GM12892 (cell line): Measurements from ENCODE around the gene SPECC1L.

ENCODE experiments used
- POLR2A ChIP-seq: IDR thresholded peaks from 2 replicates; pipeline ENCODE4 v1.6.1; 2011; ENCODE audit warnings: low read depth, low read length, control low read depth
- TAF1 ChIP-seq: IDR thresholded peaks from 2 replicates; pipeline ENCODE4 v1.6.1; 2011; ENCODE audit warnings: low read depth, mild to moderate bottlenecking, control low read depth, low read length, borderline replicate concordance

DNA sequence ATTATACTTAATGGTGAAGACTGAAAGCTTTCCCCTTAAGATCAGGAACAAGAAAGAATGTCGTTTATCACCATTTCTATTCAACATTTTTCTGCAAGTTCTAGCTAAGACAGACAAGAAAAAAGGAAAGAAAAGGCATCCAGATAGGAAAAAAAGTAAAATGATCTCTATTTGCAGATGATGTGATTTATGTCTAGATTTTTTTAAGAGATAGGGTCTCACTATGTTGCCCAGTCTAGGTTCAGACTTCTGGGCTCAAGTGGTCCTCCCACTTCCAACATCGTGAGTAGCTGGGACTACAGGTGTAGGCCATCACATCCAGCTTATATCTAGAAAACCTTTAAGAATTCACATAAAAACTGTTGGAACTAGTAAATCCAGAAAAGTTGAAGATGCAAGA, 105.4 kb downstream of the SPECC1L start:
- no peak for TF ChIP-seq TAF1
- no peak for TF ChIP-seq POLR2A
